GM19438 (cell line): Measurements from ENCODE around the gene GPX2.

Experiments
- ATAC-seq: cut with Tn5 transposase; IDR thresholded peaks from one replicate; pipeline ENCODE4 v1.9.1; 2021; ENCODE audit warnings: low read depth; ENCODE audit not compliant: unreplicated experiment

The GPX2 gene

DNA sequence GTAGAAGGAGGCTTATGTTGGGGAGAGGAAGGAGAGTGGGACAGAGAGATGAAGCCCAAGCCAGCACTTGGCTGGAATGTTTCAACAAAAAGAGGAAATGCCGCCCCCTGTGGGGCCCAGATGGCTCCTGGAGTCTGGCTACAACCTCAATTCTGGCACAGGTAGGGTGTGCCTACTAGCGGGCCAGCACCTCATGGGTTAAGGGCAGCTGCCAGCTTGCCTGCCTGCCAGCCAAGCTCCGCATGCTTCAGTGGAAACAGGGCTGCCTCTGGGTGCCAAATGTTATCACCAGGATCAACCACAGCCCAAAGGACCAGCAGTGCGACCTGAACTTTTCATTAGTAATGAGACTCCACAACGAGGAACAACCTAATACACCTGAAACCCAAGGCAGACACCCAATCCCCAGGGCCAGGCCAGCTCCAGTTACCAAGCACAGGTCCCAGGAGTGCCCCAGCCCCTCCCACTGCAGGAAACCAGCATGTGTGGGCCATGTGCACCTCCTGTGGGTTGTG lies 18.3 kb upstream of the GPX2 start:
- ATAC-seq: no peak

GRCh38 chr14:64958743-64959142 lies 16.2 kb upstream of the GPX2 start:
- ATAC-seq: no peak

GRCh38 chr14:64958201-64958600 lies 15.7 kb upstream of the GPX2 start:
- no peak for ATAC-seq

DNA sequence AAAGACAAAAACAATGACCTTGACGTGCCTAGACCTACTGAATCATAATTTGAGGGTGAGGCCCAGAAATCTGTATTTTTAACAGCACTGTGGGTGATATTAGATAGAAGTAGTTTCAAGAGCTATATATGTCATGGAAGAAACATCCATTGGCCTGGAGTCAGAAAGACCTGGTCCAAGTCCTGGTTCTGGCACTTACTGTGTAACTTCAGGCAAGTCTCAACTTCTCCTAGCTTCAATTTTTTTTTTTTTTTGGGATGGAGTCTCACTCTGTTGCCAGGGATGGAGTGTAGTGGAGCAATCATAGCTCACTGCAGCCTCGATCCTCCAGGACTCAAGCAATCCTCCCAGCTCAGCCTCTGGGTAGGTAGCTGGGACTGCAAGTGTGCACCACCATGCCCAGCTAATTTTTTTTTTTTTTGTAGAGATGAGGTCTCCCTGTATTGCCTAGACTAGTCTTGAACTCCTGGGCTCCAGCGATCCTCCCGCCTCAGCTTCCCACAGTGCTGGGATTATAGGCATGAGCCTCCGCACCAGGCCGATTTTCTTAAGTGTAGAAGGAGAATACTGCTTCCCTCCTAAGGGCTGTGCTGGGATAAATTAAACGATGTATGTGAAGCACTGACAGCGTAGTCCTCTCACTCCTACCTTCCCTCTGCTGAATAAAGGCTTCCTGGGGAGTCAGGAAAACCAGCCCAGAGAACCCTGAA lies 14.3 kb upstream of the GPX2 start:
- ATAC-seq: no peak

DNA sequence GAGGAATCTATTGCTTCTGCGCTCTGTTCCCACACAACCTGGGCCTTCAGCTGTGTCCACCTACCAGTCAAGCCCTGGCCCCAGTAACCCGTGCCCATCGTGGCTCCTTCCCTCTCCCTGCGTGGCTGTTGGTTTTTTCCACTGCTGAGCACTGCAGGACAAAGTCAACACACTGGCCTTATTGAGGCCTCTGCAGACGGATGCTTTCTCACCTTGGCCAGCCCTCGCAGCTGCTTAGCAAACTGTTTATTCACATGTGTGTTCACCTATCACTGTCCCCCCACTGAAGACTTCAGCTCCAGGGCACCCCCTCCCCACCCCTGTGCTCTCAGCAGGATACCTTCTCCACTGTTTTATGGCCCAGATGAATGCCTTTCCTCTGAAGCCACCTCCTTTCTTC lies 12.8 kb upstream of the GPX2 start:
- no peak for ATAC-seq

- ATAC-seq: no peak
Observed at GRCh38 chr14:64954491-64955240, 12.1 kb upstream of the GPX2 start.

DNA sequence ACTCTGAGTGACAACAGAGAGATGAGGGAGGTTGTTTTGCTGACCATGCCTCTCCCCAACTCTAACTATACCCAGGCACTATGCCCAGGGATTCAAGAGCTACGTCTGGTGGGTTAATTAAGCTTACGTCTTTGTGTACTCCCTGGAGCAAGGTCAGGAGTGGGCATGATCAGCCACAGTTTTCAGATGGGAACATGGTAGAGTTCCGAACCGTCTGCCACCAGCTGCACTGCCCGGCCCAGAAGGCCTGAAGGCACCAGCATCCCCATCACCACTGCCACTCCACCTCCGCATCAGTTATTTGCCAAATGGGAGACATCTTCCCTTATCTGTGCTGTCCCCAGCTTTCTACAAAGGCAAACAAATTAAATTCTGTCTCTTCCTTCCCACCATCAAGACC lies 11.1 kb upstream of the GPX2 start:
- ATAC-seq: no peak

GRCh38 chr14:64953310-64953654 lies 10.7 kb upstream of the GPX2 start:
- no peak for ATAC-seq

GRCh38 chr14:64952598-64953309 lies 10.2 kb upstream of the GPX2 start:
- no peak for ATAC-seq

- no peak for ATAC-seq
Observed at GRCh38 chr14:64951724-64952123, 9.2 kb upstream of the GPX2 start.

- no peak for ATAC-seq
Observed at GRCh38 chr14:64951291-64951690, 8.7 kb upstream of the GPX2 start.

DNA sequence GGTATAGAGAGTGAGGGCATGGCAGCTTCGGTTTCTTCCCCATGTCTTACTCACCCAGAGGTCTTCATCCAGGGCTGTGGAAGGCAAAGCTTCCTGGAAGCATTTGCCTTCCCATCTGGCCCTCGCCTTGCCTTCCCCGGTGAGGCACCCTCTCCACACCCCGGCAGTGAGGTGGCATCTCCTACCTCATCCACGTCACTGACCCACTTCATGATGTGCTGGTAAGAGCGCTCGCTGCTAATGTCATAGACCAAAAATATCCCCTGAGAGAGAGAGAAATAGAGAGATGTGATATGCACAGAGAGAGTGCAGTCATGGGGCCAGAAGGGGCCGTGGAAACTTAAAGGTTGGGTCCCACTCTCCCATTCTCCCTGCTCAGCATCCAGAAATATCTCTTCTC lies 8.3 kb upstream of the GPX2 start:
- ATAC-seq: no peak

GRCh38 chr14:64948612-64949210 lies 6.2 kb upstream of the GPX2 start:
- ATAC-seq: no peak

DNA sequence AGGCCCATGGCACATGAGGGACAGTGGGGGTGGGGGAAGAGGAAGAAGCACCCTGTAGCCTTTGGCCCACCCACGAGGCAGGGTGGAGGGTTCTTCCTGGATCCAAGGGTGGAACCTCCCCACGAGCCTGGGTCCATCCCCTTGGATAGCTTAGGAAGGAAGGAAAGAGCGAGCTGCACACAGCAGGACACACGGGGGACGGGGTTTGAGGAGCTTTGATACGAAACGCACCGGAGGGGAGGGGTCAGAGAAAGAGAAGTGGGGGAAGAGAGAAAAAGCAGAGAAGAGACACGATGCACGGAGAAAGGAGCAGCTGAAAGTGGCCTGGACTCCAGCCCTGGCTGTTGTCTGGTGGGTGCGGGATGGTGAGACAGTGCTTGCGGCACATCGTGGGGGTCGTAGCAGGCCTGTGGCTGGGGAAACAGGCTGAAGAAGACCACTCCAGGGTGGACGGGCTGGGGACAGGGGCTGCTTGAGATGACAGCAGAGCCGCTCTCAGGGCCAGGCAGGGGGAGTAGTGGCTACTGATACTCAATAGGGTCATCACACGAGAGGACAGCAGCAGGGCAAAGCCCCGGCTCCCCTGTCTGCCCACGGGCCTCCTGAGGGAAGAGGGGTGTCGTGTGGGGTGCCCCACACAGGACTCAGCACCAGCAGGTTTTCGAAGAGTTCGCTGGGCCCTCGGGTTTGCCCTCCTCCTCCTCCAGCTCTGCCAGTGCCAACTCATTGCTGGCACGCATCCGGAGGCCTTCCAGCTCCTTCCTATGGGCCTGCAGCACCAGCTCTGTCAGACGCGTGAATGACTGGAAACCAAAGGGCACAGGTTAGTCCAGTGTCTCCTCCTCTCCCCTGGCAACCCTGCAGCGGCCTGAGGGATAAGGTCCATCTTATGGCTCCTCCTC lies 5.4 kb upstream of the GPX2 start:
- no peak for ATAC-seq

DNA sequence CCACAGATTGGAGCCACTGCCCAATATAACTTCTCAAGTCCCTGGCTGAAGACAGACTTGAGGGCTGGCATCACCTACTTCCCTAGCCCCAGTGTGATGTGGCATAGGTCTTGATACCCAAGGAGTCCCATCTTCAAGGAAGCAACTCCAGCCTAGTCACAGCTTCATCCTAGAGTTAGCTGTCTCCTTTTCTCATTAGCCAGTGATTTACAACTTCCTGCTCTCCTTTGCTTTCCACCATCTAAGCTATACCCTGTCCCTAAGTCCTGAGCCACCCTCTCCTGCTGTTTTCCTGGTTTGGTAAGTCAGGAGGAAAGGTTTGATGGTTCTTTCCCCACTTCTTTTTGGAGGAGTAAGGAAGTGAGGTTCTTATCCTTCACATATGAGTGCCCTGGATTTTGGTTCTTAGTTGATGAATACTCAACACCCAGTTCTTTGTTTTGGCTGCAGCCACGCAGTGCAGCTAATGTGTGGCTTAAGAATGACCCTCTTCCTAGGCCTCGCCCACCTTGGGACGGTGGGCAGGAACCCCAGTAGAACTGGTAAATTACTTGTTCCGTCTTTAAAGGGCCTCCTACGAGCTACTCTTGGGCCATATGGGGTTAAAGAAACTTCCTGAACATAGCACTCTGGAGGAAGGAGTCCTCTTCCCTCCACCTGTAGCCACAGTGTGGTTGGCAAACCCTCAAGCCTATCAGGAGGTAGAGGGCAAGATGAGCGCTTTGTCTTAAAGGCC lies 3.9 kb upstream of the GPX2 start:
- ATAC-seq: no peak

DNA sequence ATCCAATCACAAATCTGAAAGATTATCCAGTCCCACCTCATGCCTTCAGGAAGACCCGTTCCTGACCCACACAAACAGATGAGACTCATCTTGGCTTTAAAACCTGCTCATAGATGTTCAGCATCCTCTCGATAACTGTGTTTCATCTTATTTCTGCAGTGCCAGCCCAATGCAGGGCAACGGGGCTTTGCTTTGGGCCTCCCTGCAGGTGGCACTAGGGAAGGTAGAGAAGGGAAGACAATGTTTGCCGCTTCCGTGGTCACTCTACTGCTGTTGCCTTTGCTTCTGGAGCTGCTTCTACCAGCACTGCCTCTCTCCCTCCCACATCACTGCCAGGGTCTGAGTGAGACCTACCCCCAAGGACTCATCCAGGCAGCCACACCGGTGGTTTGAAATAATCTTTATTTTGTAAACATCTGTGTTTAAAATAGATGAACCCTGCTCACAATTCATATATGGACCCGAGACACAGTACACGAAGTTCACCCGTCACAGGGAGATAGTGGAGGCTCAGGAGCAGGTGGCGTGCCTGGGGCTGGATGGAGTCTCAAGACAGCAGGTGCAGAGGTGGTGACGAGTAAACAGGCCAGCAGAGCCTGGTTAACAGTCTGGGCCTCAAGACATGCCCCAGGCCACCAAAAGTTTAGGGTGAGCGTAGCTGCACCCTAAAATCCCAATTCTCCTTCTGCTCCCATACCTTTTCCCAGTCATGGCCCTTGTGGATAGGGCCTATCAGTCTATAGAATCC lies 3.1 kb upstream of the GPX2 start:
- no peak for ATAC-seq

- no peak for ATAC-seq
Observed at GRCh38 chr14:64944861-64945260, 2.3 kb upstream of the GPX2 start.

DNA sequence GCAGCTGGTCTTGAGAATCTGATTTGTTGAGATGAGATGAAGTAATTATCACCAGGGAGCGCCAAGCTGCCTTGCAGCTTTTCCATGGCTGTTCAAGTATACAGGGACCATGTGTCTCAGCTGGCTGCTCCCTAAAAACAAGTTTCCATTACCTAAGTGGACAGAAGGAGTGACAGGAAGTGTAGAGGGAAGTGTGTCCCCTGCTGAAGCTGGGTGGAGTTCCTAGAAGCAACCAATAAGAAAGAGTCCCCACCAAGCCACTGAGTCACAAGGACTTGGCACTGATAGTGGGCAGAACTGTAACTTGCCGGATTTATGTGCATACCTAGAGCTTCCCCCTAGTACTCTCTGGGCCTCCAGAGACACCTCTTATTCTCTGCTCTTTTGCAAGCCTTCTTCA lies 1.5 kb upstream of the GPX2 start:
- ATAC-seq: no peak

- no peak for ATAC-seq
Observed at GRCh38 chr14:64943556-64943955, 1.0 kb upstream of the GPX2 start.
